Liver (tissue), 9 donors: ENCODE data around the gene NDST1. TPM values are rescaled to one million over a fixed set of nuclear protein-coding genes. Genes with fewer than 3 reads are reported as not detected.

Source experiments
- DNase-seq: peaks from one replicate; pipeline ENCODE4 v3.0.0-alpha.2; 2017; ENCODE audit warnings: low spot score
- H3K27ac ChIP-seq, 2 donors: one replicate each; pipeline ENCODE4 v1.7.0; 2013; ENCODE audit warnings: inconsistent platforms in 2 of 2, low read length in 2 of 2, control low read depth in 1 of 2, low read depth in 1 of 2, mild to moderate bottlenecking in 1 of 2
- H3K27me3 ChIP-seq, 4 donors: one replicate each; pipeline versions ENCODE4 v1.6.1 to v1.7.0; 2013; ENCODE audit warnings: low read length in 3 of 4, inconsistent platforms in 1 of 4, mild to moderate bottlenecking in 1 of 4, moderate library complexity in 1 of 4; ENCODE audit not compliant: control insufficient read depth in 4 of 4, insufficient read depth in 4 of 4
- H3K36me3 ChIP-seq, 4 donors: one replicate each; pipeline versions ENCODE4 v1.6.1 to v1.7.0; 2013; ENCODE audit warnings: low read length in 3 of 4, mild to moderate bottlenecking in 3 of 4, low read depth in 1 of 4, moderate library complexity in 1 of 4; ENCODE audit not compliant: control insufficient read depth in 4 of 4, insufficient read depth in 3 of 4
- H3K4me1 ChIP-seq, 4 donors: one replicate each; pipeline versions ENCODE4 v1.6.1 to v1.7.0; 2013; ENCODE audit warnings: low read length in 3 of 4, mild to moderate bottlenecking in 3 of 4, moderate library complexity in 1 of 4; ENCODE audit not compliant: control insufficient read depth in 4 of 4, insufficient read depth in 4 of 4
- H3K4me3 ChIP-seq, 3 donors: one replicate each; pipeline versions ENCODE4 v1.6.1 to v1.7.0; 2013; ENCODE audit warnings: low read length in 3 of 3, control low read depth in 1 of 3, low read depth in 1 of 3, mild to moderate bottlenecking in 1 of 3
- H3K9ac ChIP-seq, 2 donors: one replicate each; pipeline ENCODE4 v1.7.0; 2013; ENCODE audit warnings: low read length in 2 of 2, mild to moderate bottlenecking in 2 of 2, moderate library complexity in 2 of 2, control low read depth in 1 of 2, low read depth in 1 of 2
- H3K9me3 ChIP-seq, 4 donors: one replicate each; pipeline versions ENCODE4 v1.6.1 to v1.7.0; 2013; ENCODE audit warnings: low read length in 3 of 4; ENCODE audit not compliant: control insufficient read depth in 4 of 4
- CTCF ChIP-seq: fragments of 150-350 bp; IDR thresholded peaks from 2 replicates; pipeline ENCODE4 v1.5.1; 2017; ENCODE audit warnings: improper control_type of control experiment, low read depth, low read length; ENCODE audit not compliant: missing input control
- EGR1 ChIP-seq, 2 donors: IDR thresholded peaks; 2 replicates each; pipeline ENCODE4 v1.6.1; 2016 to 2018; ENCODE audit warnings: antibody characterized with exemption in 2 of 2, low read depth in 2 of 2
- FOXA1 ChIP-seq: IDR thresholded peaks from 2 replicates; pipeline ENCODE4 v1.6.1; 2016; ENCODE audit warnings: antibody characterized with exemption
- FOXA2 ChIP-seq: IDR thresholded peaks from 2 replicates; pipeline ENCODE4 v1.6.1; 2016; ENCODE audit warnings: antibody characterized with exemption
- GABPA ChIP-seq, 2 donors: IDR thresholded peaks in 1 of 2; conservative IDR thresholded peaks in 1 of 2; 2 replicates each; pipeline ENCODE4 v1.6.1; 2016; ENCODE audit warnings: antibody characterized with exemption in 2 of 2, mild to moderate bottlenecking in 1 of 2, moderate library complexity in 1 of 2
- HNF4A ChIP-seq, 2 donors: conservative IDR thresholded peaks; 2 replicates each; pipeline ENCODE4 v1.6.1; 2016; ENCODE audit warnings: antibody characterized with exemption in 2 of 2, mild to moderate bottlenecking in 2 of 2
- HNF4G ChIP-seq: IDR thresholded peaks from 2 replicates; pipeline ENCODE4 v1.6.1; 2016; ENCODE audit warnings: antibody characterized with exemption
- JUND ChIP-seq, 2 donors: IDR thresholded peaks; 2 replicates each; pipeline ENCODE4 v1.6.1; 2016; ENCODE audit warnings: antibody characterized with exemption in 2 of 2
- MAX ChIP-seq: IDR thresholded peaks from 2 replicates; pipeline ENCODE4 v1.6.1; 2016; ENCODE audit warnings: antibody characterized with exemption
- NR2F2 ChIP-seq: IDR thresholded peaks from 2 replicates; pipeline ENCODE4 v1.6.1; 2016; ENCODE audit warnings: antibody characterized with exemption
- RAD21 ChIP-seq, 2 donors: IDR thresholded peaks; 2 replicates each; pipeline ENCODE4 v1.6.1; 2016; ENCODE audit warnings: antibody characterized with exemption in 2 of 2, mild to moderate bottlenecking in 2 of 2
- REST ChIP-seq: IDR thresholded peaks from 2 replicates; pipeline ENCODE4 v1.6.1; 2016; ENCODE audit warnings: antibody characterized with exemption, mild to moderate bottlenecking
- RXRA ChIP-seq, 2 donors: IDR thresholded peaks; 2 replicates each; pipeline ENCODE4 v1.6.1; 2017 to 2018; ENCODE audit warnings: antibody characterized with exemption in 2 of 2, mild to moderate bottlenecking in 1 of 2
- SP1 ChIP-seq: IDR thresholded peaks from 2 replicates; pipeline ENCODE4 v1.6.1; 2018; ENCODE audit warnings: antibody characterized with exemption, mild to moderate bottlenecking
- YY1 ChIP-seq: IDR thresholded peaks from 2 replicates; pipeline ENCODE4 v1.6.1; 2016; ENCODE audit warnings: antibody characterized with exemption, mild to moderate bottlenecking
- WGBS: extraction: QIAGEN DNeasy Blood & Tissue Kit; methylation state at CpG from one replicate; pipeline ENCODE4 v1.1.7; 2013; 5-methylcytosine and 5-hydroxymethylcytosine counted together
- polyA plus RNA-seq, 2 donors: library from polyadenylated mRNA; stranded (reverse) in 1 of 2; unstranded in 1 of 2; fragments of 200-250 nt in 1 of 2; fragments of >200 nt in 1 of 2; fragmentation: Nextera tagmentation in 1 of 2; extraction: Ambion mirVana in 1 of 2; gene quantifications; one replicate each; pipeline versions ENCODE4 v1.2.1 to v1.2.3, GENCODE V29; 2013 to 2015
- total RNA-seq, 2 donors: library from RNA; depleted of rRNA; stranded (reverse); fragments of >200 nt; gene quantifications; one replicate each; pipeline ENCODE4 v1.2.3, GENCODE V29; 2014
- TF ChIP-seq, protein P1 (sequence below): IDR thresholded peaks from 2 replicates; pipeline ENCODE4 v1.6.1; 2016; ENCODE audit warnings: antibody characterized with exemption
- TF ChIP-seq, protein P2 (sequence below): IDR thresholded peaks from 2 replicates; pipeline ENCODE4 v1.6.1; 2016; ENCODE audit warnings: antibody characterized with exemption
- donor health status: healthy.
- donor health status: healthy.
- donor health status: healthy.
- donor health status: healthy.
- donor health status: healthy.

The NDST1 gene
- total and polyA plus RNA-seq, 4 donors, result 10.3 to 103 (median 39.0) TPM

- peaks cover 14 to 43% (median 37%) of the 10 kb centered on the region in 4 donors for H3K36me3 ChIP-seq
- no peak for DNase-seq
- 94% methylated on average over 6 of the region's 6 CpGs for WGBS
- H3K27me3 ChIP-seq, result no peaks in the 10 kb centered on the region
- TF ChIP-seq, protein P1, sequence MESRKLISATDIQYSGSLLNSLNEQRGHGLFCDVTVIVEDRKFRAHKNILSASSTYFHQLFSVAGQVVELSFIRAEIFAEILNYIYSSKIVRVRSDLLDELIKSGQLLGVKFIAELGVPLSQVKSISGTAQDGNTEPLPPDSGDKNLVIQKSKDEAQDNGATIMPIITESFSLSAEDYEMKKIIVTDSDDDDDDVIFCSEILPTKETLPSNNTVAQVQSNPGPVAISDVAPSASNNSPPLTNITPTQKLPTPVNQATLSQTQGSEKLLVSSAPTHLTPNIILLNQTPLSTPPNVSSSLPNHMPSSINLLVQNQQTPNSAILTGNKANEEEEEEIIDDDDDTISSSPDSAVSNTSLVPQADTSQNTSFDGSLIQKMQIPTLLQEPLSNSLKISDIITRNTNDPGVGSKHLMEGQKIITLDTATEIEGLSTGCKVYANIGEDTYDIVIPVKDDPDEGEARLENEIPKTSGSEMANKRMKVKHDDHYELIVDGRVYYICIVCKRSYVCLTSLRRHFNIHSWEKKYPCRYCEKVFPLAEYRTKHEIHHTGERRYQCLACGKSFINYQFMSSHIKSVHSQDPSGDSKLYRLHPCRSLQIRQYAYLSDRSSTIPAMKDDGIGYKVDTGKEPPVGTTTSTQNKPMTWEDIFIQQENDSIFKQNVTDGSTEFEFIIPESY, result no peak
- TF ChIP-seq REST (no peak), SP1 (no peak), RAD21 (IDR thresholded peaks at IDR 0.05) (no peak), RXRA (IDR thresholded peaks at IDR 0.05) (no peak), FOXA2 (no peak), EGR1 (IDR thresholded peaks at IDR 0.05; ENCODE audit: low read depth in 2 of 2) (no peak), GABPA (IDR thresholded peaks at IDR 0.05 in 1 of 2, conservative IDR thresholded peaks at IDR 0.05 in 1 of 2) (no peak), CTCF (no peak), FOXA1 (no peak), JUND (IDR thresholded peaks at IDR 0.05) (no peak), YY1 (no peak), MAX (no peak), HNF4A (conservative IDR thresholded peaks at IDR 0.05) (no peak), NR2F2 (no peak), HNF4G (no peak)
- H3K4me3 ChIP-seq, result no peak overlapping the region
- peak overlapping the region in 1 of 2 donors; percentile 2 for H3K9ac ChIP-seq
- peak overlapping the region; percentile 89 to 94 for H3K27ac ChIP-seq
- peaks cover 17 to 70% (median 51%) of the 10 kb centered on the region in 4 donors for H3K4me1 ChIP-seq
- H3K9me3 ChIP-seq, result no peaks in the 10 kb centered on the region
These were observed 33.4 kb downstream of the NDST1 start for GRCh38 chr5:150541397-150541675.

DNA sequence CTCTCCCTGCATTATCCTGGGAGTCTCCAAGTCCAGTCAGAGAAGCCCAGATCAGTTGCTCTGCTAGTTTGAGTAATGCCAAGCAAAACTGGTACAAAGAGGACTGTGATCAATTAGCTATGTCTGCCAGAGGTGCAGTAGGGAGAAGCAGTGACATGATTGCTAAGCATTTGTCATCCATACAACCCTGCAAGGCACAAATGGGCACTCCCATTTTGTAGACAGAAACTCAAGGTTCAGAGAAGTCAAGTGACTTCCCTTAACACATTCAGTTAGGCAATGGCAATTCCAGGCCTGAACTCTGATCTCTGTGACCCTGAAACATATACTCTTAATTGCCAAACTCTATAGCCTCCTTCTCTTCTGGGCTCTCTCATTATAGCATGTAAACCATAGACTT is 34.0 kb downstream of the NDST1 start:
- Histone ChIP-seq H3K27ac (peak overlapping the region; percentile 89 to 94), H3K36me3 (peaks cover 15 to 45% (median 39%) of the 10 kb centered on the region in 4 donors), H3K9ac (peak overlapping the region in 1 of 2 donors; percentile 21), H3K4me1 (peaks cover 17 to 75% (median 50%) of the 10 kb centered on the region in 4 donors), H3K9me3 (no peaks in the 10 kb centered on the region), H3K4me3 (no peak overlapping the region), H3K27me3 (no peaks in the 10 kb centered on the region)
- TF ChIP-seq MAX (peak; percentile 57), HNF4G (peak; percentile 44), FOXA1 (no peak), JUND (IDR thresholded peaks at IDR 0.05) (peak in 1 of 2 donors; percentile 55), RXRA (IDR thresholded peaks at IDR 0.05) (peak; percentile 78 to 89), YY1 (peak; percentile 71), EGR1 (IDR thresholded peaks at IDR 0.05; ENCODE audit: low read depth in 2 of 2) (no peak), HNF4A (conservative IDR thresholded peaks at IDR 0.05) (peak; percentile 82 to 85), SP1 (peak; percentile 66), NR2F2 (peak; percentile 82), RAD21 (IDR thresholded peaks at IDR 0.05) (peak in 1 of 2 donors; percentile 6)
- TF ChIP-seq, protein P2, sequence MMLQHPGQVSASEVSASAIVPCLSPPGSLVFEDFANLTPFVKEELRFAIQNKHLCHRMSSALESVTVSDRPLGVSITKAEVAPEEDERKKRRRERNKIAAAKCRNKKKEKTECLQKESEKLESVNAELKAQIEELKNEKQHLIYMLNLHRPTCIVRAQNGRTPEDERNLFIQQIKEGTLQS, result no peak
- TF ChIP-seq, protein P1, result peak; percentile 47
- no peak for DNase-seq
